Uterus (tissue), 2 donors: Measurements from ENCODE around the gene DLGAP1.

Source experiments
- CTCF ChIP-seq, 4 experiments: fragments of 200-600 bp in 2 of 4; fragments of 450-650 bp in 2 of 4; sonication (generic) in 2 of 4; IDR thresholded peaks; one replicate each; pipeline ENCODE4 v1.5.1; 2016 to 2019; ENCODE audit warnings: antibody characterized with exemption in 4 of 4, mild to moderate bottlenecking in 2 of 4, moderate library complexity in 1 of 4
- POLR2A ChIP-seq, 2 donors: fragments of 450-650 bp; IDR thresholded peaks; one replicate each; pipeline ENCODE4 v1.6.1; 2016; ENCODE audit warnings: antibody characterized with exemption in 2 of 2, mild to moderate bottlenecking in 1 of 2, moderate library complexity in 1 of 2

GRCh38 chr18:4391859-4392258 is 63.2 kb downstream of the DLGAP1 start:
- TF ChIP-seq CTCF (IDR thresholded peaks at IDR 0.05): no peak
- no peak for TF ChIP-seq POLR2A (IDR thresholded peaks at IDR 0.05)
